T-helper 22 cell (primary cell): Measurements from ENCODE around the gene WNT16.

ENCODE experiments used
- DNase-seq: peaks from one replicate; pipeline ENCODE4 v3.0.0-alpha.2; 2020; ENCODE audit warnings: low read depth

WNT16 gene

DNA sequence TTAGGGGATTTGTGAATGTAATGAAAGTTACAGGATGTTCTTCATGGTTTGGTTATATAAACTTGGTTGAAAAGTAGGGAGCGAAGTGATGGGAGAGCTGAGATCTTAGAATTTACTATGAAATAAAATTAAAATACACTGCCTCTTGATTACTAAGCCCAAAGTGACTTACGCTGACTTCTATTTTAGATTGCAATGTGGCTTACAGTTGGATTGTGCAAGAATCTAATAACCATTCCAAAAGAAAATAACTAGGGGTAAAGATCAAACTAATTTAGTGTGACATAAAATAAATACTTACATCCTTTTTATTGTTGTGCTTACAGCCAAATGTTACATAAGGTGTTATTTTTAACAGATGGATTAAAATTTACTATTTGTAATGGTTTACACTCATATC, 15.3 kb downstream of the WNT16 start:
- no peak for DNase-seq

DNA sequence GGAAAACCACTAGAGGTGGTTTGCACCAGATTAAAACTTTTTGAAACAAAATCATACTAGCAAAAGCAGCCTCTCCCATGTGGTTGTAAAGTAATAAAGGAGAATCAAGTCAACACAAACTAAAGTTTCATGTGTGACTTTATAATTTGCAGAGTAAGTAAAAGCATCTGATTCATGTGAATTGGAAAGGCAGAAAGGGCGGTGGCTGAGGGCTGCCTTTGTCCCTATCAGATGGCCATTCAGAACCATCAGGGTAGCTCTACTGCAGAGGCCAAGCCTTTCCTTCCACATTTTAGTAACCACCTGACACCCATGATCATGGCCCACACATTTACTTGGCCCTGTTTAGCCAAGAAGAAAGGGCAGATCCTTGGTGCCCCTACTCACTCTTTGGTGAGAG, 15.7 kb downstream of the WNT16 start:
- no peak for DNase-seq

DNA sequence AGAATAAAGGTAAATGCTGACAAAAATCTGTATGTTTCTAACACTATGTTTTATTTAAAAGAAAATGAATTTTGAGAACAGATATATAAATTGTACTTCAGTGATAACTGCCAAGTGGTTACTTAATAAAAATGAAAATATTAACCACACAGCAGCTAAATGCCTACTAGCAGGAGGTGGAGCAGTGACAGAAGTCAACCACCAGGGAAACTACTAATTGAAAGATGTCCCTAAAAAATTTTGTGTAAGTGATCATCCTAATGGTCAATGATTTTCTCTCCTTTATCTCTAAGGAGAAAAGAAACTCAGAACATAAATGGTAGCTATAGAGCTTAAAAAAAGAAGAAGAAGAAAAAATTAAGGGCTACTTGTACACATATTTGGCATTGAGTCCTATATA, 22.9 kb downstream of the WNT16 start:
- DNase-seq = no peak

DNA sequence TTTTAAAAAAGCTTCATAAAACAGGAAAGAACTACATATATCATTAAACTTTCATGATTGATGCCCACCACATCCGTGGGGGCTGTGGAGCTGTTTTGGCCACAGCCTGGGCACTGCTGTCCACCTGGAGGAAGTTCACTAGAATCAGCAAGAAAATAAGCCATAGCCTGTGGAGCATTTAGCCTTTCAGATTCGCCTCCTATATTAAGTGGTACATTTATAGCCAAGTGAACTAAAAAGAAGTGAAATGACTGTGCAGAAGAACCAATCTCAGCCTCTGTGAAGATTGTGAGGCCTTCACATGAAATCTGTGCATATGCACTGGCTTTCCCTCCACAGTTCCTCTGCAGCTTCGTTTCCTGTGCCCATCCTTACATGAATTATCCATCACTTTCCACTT, 23.5 kb downstream of the WNT16 start:
- no peak for DNase-seq

DNA sequence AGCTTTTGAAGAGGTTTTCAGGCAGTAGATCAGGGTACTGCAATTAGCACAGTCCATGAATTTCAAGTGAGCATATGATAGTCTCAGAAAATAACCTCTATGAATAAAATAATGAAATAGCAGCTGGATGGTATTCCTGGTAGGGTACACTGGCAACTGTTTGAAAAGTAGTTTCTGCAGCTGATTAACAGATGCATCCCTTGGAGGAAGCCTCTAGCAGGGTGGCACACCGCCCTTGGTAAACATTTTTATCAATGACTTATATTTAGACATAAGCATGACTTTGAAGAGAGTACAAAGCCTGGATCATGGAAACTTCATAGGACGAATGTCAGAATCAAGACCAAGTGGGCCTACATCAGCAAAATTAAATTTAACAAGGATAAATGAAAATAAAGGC, 26.8 kb downstream of the WNT16 start:
- DNase-seq = no peak

DNA sequence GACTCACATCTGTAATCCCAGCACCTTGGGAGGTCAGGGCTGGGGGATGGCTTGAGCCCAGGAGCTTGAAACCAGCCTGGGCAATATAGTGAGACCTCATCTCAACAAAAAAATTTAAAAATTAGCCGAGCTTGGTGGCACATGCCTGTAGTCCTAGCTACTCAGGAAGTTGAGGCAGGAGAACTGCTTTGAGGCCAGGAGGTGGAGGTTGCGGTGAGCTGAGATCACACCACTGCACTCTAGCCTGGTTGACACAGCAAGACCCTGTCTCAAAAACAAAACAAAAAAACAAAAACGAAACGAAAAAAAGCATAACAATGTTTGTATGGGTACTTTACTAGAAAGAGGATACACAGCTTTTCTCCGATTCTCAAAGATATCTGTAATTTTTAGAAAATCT, 31.8 kb downstream of the WNT16 start:
- no peak for DNase-seq

DNA sequence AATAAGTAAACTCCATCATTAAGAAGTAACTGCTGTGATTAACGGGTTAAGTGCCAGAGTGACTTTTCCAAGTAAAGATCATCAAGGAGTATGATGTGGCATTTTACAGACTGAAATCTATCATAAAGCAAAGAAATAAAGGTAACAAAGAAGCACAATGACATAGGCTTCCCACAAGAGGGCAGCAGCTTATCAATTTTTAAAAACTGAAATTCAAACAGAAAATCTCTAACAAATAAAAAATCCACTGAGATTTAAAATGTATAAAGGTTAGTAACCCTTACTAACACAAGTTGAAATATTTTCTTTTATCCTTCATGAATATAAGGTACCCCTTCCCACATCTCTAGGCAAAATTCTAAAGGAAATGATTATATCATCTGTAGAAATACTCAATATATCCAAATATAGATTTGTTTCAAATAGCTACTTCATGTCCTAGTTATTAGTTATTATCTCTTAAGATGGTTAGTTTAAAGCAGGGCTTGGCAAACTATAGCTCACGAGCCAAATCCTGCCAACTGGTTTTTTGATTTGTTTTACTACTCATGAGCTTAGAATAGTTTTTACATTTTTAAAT, 38.1 kb downstream of the WNT16 start:
- no peak for DNase-seq

DNA sequence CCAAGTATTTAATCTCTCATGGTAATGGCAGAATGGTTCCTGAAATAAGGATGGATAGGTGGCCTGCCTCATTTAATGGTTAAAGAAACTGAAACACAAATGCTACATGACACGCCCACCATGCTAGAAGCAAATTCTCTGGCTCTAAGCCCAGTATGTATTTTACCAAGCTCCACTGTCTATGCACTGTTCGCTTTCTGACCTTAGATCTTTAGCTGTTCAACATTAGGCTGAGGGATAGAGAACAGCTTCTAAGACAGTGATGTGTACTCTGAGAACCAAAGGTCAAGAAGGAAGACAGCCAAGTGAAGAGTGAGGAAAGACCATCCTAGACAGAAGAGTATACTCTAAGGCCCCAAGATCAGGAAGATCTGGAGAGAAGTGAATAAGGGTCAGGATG, 40.7 kb downstream of the WNT16 start:
- DNase-seq = no peak

DNA sequence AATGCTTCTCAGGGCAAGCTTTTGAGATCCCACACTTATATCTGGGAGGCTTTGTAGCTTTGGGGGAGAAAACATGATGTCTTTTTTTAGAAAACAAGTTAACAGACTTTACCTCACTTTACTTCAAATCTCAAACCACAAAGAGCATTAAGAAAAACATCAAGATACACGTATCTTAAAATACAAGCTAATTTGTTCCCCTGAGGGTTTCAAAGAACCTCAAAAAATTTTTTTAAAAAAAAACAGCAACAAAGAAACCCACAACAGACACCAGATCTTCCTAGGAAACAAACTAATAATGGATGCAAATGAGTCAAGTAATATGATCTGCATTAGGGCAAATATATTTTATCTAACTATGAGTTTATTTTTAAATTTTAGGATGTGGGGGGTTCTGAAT, 42.6 kb downstream of the WNT16 start:
- DNase-seq = no peak

DNA sequence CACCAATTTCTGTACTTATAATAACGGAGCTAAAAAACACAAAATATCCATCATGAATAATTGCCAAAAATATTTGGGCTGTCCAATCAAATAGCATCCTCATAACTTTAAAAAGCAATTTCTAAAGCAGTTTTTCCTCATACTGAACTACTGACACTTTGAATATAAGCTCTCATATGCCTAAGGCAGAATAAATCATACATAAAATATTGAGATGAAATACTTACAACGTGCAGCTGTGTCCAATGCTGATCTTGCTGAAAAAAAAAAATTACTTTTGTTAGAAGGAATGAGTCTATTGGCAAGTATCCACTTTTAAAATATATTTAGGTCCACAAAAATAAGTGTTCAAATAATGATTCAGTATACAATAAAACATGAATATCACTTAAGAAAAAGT, 43.1 kb downstream of the WNT16 start:
- DNase-seq = no peak

DNA sequence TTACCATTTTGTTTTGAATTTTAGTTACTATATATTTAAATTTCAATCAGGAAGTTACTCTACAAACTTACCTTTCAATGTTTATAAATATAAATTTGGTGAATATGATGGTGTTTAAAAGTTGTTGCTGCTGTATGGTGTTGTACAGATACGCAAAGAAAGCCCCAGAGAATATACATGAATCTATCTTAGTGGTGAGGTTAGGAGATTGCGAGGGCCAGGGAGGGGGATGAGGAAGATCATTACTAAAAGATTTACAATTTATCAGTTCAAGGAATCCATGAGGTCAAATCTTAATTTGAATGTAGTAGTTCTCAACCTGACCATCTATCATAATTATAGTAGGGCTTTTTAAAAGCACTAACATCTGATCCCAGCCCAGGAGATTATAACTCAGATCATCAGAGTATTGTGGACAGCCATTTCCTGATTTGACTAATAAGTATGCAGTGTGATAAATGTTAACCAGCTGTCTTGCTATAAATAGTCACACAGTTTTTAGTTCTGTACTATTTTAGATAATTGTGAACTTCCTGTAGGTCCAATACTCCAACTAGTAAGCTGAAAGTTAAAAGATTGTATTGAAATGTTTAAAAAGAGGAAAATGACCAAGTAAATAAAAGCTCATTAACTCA, 43.7 kb downstream of the WNT16 start:
- DNase-seq = no peak

DNA sequence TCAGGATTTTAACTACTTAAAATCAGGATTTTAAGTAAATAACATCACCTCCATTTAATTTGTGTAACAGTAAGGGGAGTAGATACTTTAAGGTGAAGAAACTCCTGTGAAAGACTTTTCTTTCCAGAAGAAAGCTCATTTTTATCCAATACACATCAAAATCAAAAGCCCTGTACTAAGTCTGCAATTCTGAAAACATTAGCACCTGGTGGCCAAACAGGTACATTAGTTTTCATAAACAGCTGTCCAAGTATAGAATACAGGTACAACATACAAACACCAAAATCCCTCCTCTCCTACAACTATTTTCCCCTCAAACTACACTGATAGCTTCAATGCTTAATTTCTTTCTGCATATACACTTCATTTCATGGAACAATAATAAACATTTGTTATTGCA, 44.4 kb downstream of the WNT16 start:
- no peak for DNase-seq

DNA sequence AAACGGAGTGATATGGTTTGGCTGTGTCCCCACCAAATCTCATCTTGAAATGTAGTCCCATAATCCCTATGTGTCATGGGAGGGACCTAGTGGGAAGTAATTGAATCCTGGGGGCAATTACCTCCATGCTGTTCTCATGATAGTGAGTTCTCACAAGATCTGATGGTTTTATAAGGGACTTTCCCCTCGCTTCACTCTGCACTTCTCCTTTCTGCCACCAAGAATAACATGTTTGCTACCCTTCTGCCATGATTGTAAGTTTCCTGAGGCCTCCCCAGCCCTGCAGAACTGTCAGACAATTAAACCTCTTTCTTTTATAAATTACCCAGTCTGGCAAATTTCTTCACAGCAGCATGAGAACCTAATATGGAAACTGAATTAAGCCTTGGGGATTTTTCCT, 48.2 kb downstream of the WNT16 start:
- no peak for DNase-seq

DNA sequence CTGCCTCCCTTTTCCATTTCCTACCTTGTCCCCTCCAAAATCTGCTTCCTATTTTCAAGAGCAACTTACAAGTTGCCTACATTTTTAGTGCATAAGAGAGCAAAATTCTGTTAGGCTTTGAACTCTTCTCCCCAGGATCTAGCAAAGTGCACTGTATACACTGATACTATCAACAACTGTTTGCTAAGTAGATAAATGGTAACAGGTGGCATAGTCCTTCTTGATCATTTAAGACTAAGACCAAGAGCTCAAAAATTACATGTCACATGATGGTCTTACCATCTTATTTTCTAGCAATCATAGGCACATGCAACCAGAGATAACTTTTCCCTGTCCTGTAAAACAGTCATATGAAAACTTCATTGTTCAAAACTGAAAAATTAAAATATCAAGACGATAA, 51.1 kb downstream of the WNT16 start:
- no peak for DNase-seq

DNA sequence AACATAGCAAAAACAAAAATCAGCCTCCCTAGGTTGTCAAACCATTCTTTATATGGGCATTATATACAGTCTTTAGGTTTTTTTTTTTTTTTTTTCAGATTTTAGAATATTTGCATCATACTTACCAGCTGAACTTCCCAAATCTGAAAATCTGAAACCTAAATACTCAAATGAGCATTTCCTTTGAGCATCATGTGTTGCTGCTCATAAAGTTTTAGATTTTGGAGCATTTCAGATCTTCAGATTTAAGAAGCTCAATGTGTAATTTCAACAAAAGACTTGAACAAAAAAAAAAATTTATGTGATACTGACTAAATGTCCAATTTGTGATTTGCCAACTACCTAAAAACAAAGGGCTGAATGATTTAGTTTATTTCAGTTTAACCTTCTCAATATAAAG, 53.7 kb downstream of the WNT16 start:
- DNase-seq = no peak

DNA sequence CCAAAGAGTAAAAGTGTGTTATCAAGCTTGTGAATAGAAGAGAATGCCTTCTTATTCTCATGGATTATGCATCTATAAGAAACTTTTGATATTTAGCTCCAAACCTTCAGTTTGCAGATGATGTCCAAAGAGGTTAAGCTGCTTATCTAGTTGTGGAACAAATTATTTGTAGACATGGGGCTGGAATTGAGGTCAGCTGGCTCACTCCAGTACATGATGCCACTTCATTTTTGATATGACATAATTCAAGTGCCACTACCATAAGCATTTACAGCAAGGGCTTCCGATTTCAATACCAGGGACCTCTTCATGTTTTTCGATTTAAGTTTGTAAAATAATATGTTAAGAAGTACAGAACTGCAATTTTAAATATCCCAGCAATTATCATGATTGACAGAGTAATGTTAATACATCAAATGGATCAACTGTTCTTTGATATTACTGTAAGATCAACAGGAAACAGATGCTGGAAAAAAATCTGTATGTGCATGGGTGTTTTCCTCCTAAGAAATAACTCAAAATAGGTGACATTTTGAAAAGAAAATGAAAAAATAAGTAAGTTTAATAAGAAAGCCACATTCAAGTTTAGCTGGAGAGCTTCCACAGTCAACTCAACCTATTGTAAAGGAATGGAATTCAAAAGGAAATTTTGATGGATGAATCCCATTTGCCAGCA, 54.6 kb downstream of the WNT16 start:
- no peak for DNase-seq

DNA sequence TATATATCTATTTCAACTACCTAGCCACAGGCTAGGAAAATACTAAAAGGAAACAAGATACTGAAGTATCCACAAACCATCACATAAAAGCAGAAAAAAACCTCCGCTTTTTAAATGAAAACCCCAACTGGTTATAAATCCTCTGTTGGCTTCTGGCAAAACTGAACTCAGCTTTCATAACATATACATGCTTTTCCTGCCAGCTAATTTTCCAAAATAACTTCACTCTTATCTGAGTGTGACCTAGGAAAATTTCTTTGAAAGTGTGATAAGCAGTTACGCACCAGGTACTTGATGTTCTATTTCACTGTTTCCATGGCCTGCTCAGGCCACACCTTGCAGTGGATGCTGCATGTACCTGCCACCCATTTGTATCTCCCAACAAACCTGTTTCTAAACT, 55.5 kb downstream of the WNT16 start:
- no peak for DNase-seq

DNA sequence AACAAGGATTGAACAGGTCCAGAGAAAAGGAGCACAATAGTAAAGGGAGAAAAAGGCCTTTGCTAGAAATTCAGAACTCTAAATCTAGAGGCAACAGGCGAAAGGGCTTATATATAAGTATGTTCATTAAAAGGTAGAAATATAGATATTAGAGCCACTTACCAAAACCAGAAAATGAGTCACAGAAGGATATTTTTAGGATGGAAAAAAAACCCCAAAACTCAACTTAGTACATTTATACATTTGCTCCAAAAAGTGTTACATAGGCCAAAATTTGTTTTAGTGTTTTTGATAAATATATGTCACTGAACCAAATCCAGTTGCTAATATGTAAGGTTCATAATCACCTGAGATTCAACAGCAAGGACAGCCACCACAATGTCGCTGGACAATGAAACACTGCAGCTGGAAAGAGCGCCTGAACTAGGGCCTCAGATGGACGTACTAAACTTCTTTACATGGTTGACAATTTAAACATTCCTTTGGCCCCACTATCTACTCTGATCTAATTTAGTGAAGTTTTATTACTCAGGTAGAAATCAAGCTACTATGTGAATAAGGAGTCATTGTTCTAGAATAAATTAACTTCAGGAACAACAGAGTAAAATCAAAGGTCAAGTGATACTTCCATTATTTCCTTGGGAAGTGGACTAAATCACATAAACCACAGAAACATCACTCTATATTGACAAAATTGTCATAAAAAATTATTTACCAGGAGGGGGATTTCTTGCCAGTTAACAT, 56.4 kb downstream of the WNT16 start:
- no peak for DNase-seq

DNA sequence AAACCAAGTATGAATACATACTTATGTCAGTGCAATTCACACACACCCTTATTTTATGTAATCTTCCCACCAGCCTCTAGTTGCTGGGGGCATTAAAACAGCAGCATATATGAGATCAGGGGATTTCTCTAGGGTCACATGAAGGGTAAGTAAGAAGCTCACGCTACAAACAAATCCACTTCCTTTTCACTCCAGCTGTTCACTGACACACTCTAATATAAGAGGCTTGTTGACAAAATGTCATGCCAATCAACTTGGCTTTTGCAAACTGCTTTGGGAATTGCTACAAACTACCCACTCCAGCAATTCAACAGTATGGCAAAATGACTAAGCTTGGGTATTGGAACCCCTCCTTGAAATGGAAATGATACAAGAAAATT, 57.0 kb downstream of the WNT16 start:
- no peak for DNase-seq

DNA sequence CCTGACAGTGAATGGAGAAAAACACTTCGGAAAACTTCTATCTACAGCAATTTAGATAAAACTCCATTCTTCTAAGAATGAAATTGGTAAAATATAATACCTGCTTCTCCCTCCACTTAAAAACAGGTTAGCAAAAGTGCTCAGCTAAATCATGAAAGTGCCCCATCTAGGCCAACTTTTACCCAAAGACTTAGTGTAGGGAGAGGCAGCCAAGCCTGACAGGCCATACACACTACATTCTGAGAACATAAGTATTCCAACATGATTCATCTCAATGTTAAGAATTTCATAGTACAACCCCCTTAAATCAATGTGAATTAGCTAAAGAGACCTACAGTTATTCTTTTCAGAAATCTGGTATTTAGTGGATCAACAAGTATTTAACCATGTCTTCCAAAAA, 60.1 kb downstream of the WNT16 start:
- DNase-seq = no peak

DNA sequence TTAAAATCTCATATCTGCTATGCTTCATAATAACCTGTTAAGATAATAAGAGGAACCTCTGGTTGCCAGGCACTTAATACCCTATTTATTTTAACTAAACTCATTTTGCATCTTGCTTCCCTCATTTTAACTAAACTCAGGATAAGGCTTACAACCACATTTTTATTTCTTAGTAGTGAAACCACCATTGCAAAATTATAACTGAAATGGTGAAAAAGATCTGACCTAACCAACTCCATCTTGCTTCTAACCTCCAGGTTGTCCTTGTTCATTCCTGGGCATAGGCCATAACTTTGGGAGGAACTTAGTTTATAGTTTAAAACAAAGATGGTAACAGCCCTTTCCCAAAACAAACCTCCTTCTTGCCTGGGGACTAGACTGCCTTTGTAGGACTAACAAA, 61.3 kb downstream of the WNT16 start:
- DNase-seq = no peak

DNA sequence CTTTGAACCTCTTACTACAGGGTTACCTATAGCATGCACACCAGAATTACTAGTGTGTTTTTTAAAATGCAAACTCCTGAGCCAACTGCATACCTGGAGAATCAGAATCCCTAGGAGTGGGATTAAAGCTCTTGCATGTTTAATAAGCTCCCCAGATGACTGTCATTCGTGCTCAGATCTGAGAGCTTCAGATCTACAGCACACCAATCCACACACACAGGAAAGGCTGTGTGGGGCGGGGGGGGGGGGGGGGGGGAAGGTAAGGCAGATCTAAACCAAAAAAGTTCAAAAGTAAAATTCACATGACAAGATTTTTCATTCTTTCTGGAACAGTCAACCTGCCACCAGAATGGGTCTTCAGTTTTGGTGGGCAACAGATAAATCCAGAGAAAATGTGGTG, 61.8 kb downstream of the WNT16 start:
- DNase-seq = no peak
